ENCODE measurements around the gene TANC2. TPM values are rescaled to one million over a fixed set of nuclear protein-coding genes. Genes with fewer than 3 reads are reported as not detected.

TANC2 gene
- total RNA-seq = 10 to 100 TPM; 16.6 to 84.3 (median 48.5) TPM

DNA sequence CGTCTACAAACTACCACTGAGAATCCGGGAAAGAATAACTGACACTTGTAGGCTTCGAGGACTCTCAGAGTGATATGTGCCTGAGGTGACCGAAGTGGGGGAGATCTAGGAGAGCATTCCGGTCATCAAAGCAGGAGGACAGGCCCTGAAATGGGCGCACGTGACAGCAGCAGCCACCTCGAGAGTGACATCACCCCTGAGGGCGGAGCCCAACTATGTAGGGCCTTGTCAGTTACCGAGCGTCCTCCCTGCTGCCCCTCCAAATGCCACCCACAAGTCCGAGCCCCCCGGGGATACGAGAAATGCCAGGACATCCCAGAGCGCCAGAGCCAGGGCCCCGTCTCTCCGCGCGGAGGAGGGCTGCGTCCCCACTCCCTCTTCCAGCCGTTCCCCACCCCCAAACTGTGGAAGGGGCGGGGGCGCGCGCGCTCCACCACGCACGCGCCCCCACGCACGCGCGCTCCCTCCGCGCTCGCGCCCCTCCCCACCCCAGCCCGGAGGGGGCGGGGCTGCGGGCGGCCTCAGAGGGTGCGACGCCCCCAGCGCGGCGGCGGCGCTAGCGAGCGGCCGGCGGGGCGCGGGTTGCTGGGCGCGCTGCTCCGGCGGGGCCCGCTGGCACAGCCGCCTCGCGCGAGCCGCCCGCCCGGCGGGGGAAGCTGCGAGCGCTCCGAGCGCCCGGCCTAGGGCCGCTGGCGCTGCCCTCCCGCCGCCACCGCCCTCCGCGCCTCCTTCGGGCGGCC, at the start of gene TANC2:
Gene TANC2 (plus strand): TSS at position 550 of the 740 bp plus-strand sequence. CDS start 43,325 bp downstream, outside the sequence.
- peak; percentile 76 to 89 (median 86) for ATAC-seq (replicated peaks in 6 of 8)
- Histone ChIP-seq H3K4me1 (replicated peaks in 1 of 2) (peaks cover 9 to 17% of the 10 kb centered on the region in 2 donors), H3K27ac (peak within 1 kb of the TSS; percentile 80 to 93), H3K4me3 (peak within 1 kb of the TSS; percentile 57 to 96 (median 73))
- WGBS, 10 experiments = 0 to 50% (median 40%) methylated on average over 1 to 5 of the region's 81 CpGs; no CpG with 5 or more reads in 3 of the 10 experiments
- in situ Hi-C loops (cut with MboI; ENCODE audit: low pct_unique_long_range_greater_than_20kb in 2 of 9, low sequenced_read_pairs in 9 of 9, unreplicated experiment in 9 of 9) = loop anchor here in 8 of 9 experiments (10.0 to 25.0 kb wide), 2 partner anchors 254 to 261 kb away; no protein-coding TSS in a partner anchor

DNA sequence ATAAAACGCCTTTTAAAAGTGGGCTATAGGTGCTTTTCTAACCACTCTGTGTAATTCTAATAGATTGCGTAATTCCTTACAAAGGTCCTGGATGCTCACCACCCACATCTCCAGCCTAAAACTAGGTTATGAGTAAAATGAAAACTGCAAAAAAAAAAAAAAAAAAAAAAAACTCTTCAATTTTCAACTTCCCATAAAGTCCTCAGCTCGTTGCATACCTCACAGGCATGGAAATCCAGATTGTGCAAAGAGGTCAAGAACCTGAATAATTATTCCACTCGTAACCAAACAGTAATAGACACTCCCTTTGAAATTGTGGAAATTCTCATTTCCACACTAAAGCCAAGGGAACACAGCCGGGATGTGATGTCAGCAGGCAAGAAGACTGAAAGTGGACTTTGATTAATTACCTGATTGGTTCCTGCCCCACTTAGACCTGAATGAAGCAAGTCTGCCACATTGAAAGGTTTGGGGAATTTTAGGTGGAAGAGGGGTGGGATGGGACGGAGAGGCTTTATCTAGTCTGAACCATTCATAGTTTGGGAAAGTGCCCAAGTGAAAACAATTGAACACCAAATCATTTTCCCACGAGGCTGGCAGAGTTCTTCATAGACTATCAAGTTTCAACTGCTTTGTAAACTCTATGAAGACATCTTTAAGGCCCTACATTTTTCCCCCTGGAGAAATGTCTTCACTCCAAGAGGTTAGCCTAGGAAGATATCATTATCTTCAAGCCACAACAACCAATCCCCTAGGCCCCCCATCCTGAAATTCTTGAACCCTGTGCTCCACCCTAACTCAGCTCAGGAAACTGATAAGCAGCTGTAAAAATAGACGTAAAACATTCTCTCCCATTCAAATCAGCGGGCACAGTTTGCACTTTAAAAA, 49.1 kb upstream of the TANC2 start:
- Histone ChIP-seq H3K4me3 (no peak overlapping the region), H3K27ac (no peak overlapping the region), H3K4me1 (replicated peaks in 1 of 2) (peaks cover 8 to 10% of the 10 kb centered on the region in 2 donors)
- ATAC-seq (replicated peaks in 6 of 8) = peak in 7 of 8 experiments; percentile 12 to 97 (median 27)
- in situ Hi-C loops (cut with MboI; ENCODE audit: low pct_unique_long_range_greater_than_20kb in 2 of 9, low sequenced_read_pairs in 9 of 9, unreplicated experiment in 9 of 9) = no loop called here
- 19 to 96% (median 68%) methylated on average over 2 to 8 of the region's 9 CpGs for WGBS, 10 experiments

DNA sequence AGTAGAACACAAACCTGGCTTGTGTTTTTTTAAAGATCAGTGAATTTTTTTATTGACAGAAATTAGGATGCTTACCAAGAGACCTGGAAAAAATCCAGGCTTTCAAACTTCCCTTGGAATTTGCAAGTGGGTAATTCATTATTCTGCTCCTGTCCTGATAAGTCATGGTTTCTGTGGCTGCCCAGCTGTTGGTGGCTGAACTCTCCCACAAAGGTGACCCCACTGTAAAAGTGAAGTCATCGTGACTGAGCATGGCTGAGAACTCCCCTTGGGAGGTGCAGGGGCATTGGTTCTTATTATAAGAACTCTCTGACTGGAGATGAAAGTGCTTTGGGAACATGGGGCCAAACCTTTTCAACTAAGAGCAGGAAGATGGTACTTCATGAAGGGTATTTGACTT, 46.6 kb upstream of the TANC2 start:
- in situ Hi-C loops (cut with MboI; ENCODE audit: low pct_unique_long_range_greater_than_20kb in 2 of 9, low sequenced_read_pairs in 9 of 9, unreplicated experiment in 9 of 9) = no loop called here
- Histone ChIP-seq H3K4me1 (replicated peaks in 1 of 2) (peaks cover 8 to 16% of the 10 kb centered on the region in 2 donors), H3K4me3 (no peak overlapping the region), H3K27ac (no peak overlapping the region)
- ATAC-seq (replicated peaks in 6 of 8) = peak in 5 of 8 experiments; percentile 56 to 72 (median 64)
- WGBS, 10 experiments = 11 to 60% (median 40%) methylated on average over 1 of the region's 1 CpG; no CpG with 5 or more reads in 3 of the 10 experiments

DNA sequence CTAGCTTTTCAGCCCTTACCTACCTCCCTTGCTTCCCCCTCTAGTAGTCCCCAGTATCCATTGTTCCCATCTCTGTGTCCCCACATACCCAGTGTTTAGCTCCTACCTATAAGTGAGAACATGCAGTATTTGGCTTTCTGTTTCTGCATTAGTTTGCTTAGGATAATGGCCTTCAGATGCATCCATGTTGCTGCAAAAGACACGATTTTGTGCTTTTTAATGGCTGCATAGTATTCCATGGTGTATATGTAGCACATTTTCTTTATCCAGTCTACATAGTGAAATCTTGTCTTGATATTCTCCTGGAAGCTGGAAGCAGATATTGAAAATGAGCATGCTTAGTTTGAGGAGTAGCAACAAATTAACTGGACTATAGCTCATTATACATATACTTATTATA, 45.7 kb upstream of the TANC2 start:
- in situ Hi-C loops (cut with MboI; ENCODE audit: low pct_unique_long_range_greater_than_20kb in 2 of 9, low sequenced_read_pairs in 9 of 9, unreplicated experiment in 9 of 9) = no loop called here
- no peak for ATAC-seq (replicated peaks in 6 of 8)
- Histone ChIP-seq H3K4me1 (replicated peaks in 1 of 2) (peaks cover 11 to 17% of the 10 kb centered on the region in 2 donors), H3K27ac (no peak overlapping the region), H3K4me3 (no peak overlapping the region)
- 0 to 100% (median 75%) methylated on average over 1 of the region's 1 CpG; no CpG with 5 or more reads in 3 of the 10 experiments for WGBS, 10 experiments

DNA sequence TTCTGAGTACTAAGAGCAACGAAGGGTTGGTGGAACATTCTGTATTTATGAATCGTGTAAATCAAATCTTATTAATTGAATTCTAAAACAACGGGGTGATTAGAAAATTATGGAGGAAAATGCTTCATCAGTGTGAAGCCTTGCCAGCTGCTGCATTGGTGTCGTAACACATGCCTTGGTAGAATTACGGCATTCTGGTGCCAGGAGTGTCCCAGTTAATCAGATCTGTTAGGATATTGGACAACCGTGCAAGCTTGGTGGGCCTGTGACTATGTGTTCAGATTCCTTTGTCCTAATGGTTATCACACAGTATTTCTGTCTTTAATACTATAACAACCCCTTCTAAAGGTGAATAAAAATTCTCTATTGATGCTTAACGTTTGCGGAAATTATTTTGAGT, 44.2 kb upstream of the TANC2 start:
- 52 to 100% (median 87%) methylated on average over 3 to 8 of the region's 8 CpGs for WGBS, 10 experiments
- no peak overlapping the region for H3K4me3 ChIP-seq
- H3K27ac ChIP-seq = no peak overlapping the region

DNA sequence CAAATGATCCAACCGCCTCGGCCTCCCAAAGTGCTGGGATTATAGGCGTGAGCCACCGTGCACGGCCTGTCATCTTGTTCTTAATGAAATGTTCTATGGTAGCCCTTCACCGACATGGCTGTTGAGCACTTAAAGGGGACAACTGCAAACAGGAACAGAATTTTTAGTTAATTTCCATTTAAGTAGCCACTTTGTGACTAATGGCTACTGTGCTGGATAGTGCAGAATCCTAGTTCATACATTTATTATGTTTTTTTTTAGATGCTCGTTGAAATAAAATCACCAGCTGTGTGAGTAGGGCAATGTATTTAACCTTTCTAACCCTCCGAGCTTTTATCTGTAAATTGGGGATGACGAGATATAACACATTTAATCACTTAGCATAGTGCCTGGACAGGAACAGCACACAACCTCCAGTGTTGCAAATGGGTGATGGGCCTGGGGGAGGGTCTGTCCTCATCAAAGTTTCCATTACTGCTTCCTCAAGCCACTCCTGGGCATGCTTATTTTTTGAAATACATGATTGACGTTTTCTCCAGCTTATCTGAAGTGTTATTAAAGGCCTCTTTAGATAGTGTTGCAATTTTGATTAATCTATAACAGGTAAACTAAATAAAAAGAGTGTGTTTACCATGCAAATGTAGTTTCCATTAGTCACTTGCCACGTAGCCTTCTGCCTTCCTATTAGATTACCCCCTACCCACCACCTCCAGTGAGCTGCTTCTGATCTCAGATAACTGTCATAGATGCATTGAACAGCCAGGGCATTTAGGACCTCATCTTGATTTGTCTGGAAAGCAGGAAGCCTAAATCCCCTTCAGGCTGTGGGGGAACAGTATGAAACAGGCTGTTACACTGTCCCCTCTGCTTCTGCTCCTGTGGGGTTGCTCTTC, 42.5 kb upstream of the TANC2 start:
- peaks cover 3 to 10% of the 10 kb centered on the region in 2 donors for H3K4me1 ChIP-seq (replicated peaks in 1 of 2)
- in situ Hi-C loops (cut with MboI; ENCODE audit: low pct_unique_long_range_greater_than_20kb in 2 of 9, low sequenced_read_pairs in 9 of 9, unreplicated experiment in 9 of 9) = no loop called here
- H3K27ac ChIP-seq = no peak overlapping the region
- 40 to 88% (median 75%) methylated on average over 1 to 10 of the region's 11 CpGs; no CpG with 5 or more reads in 1 of the 10 experiments for WGBS, 10 experiments
- H3K4me3 ChIP-seq = no peak overlapping the region
- ATAC-seq (replicated peaks in 6 of 8) = peak in 4 of 8 experiments; percentile 27 to 74 (median 49)

More for the DNA sequence above, 44.2 kb upstream of the TANC2 start:
- in situ Hi-C loops (cut with MboI; ENCODE audit: low pct_unique_long_range_greater_than_20kb in 2 of 9, low sequenced_read_pairs in 9 of 9, unreplicated experiment in 9 of 9) = no loop called here
- ATAC-seq (replicated peaks in 6 of 8) = no peak
- H3K4me1 ChIP-seq (replicated peaks in 1 of 2) = peaks cover 9 to 15% of the 10 kb centered on the region in 2 donors

DNA sequence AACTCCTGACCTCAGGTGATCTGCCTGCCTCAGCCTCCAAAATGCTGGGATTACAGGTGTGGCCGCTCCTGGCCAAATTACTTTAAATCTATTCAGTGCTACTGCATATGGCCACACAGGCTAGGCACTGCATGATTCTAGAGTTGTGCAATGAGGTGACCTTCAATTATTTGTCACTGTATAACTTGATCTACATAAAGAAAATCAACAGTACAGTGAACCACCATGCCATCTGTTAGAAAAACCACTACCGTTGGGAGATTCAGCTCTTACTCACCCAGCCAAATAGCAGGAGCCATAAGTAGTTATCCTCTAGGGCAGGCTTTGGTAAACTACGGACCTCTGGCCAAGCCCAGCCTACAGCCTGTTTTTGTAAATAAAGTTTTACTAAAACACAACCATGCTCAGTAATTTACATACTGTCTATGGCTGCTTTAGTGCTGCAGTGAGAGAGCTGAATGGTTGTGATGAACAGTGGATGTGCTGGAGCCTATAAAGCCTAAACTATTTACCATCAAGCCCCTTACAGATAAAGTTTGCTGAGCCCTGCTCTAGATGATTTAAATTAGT, 40.7 kb upstream of the TANC2 start:
- no peak for ATAC-seq (replicated peaks in 6 of 8)
- in situ Hi-C loops (cut with MboI; ENCODE audit: low pct_unique_long_range_greater_than_20kb in 2 of 9, low sequenced_read_pairs in 9 of 9, unreplicated experiment in 9 of 9) = no loop called here
- H3K4me1 ChIP-seq (replicated peaks in 1 of 2) = peaks cover 3 to 7% of the 10 kb centered on the region in 2 donors
- 57 to 100% (median 84%) methylated on average over 1 to 3 of the region's 3 CpGs; no CpG with 5 or more reads in 2 of the 10 experiments for WGBS, 10 experiments
- H3K4me3 ChIP-seq = no peak overlapping the region
- no peak overlapping the region for H3K27ac ChIP-seq

DNA sequence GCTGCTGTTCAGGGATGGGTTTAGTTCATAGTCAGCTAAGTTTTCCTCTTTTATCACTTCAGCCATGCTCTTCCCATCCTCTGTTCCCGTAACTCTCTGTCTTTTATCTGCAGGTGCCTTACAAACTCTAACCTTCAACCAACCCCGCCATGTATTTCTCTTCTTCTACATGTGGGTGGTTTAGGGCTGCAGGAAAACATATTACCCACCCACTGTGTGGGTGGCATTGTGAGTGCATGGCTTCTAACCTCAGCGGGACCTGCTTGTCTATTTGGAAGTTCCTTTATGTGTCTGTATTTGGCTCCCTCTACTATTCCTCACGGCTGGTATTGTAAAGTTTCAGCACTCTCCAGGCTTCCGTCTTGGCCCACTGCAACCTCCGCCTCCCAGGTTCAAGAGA, 39.0 kb upstream of the TANC2 start:
- H3K4me1 ChIP-seq (replicated peaks in 1 of 2) = peaks cover 3 to 7% of the 10 kb centered on the region in 2 donors
- no peak overlapping the region for H3K4me3 ChIP-seq
- no peak for ATAC-seq (replicated peaks in 6 of 8)
- 58 to 100% (median 93%) methylated on average over 1 to 5 of the region's 6 CpGs; no CpG with 5 or more reads in 3 of the 10 experiments for WGBS, 10 experiments
- no peak overlapping the region for H3K27ac ChIP-seq
- in situ Hi-C loops (cut with MboI; ENCODE audit: low pct_unique_long_range_greater_than_20kb in 2 of 9, low sequenced_read_pairs in 9 of 9, unreplicated experiment in 9 of 9) = no loop called here

DNA sequence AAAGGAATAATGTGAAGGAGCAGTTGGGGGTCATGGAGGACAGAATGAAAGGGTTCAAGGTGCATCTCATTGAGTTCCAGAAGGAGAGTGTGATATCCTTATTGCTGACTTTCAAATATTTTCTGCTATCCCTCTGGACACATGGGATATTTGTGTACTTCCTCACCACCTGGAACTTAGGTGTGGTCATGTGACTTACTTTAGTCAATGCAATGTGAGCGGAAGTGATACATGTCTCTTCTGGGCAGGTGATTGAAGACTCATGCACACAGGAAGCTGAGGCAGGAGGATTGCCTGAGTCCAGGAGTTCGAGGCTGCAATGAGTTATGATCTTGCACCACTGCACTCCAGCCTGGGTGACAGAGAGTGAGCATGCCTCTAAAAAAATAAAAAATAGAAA, 36.7 kb upstream of the TANC2 start:
- WGBS, 10 experiments = 17 to 100% (median 86%) methylated on average over 1 to 2 of the region's 2 CpGs; no CpG with 5 or more reads in 3 of the 10 experiments
- H3K4me3 ChIP-seq = no peak overlapping the region
- H3K27ac ChIP-seq = no peak overlapping the region
- ATAC-seq (replicated peaks in 6 of 8) = no peak
- in situ Hi-C loops (cut with MboI; ENCODE audit: low pct_unique_long_range_greater_than_20kb in 2 of 9, low sequenced_read_pairs in 9 of 9, unreplicated experiment in 9 of 9) = no loop called here
- H3K4me1 ChIP-seq (replicated peaks in 1 of 2) = peaks cover 11 to 14% of the 10 kb centered on the region in 2 donors

DNA sequence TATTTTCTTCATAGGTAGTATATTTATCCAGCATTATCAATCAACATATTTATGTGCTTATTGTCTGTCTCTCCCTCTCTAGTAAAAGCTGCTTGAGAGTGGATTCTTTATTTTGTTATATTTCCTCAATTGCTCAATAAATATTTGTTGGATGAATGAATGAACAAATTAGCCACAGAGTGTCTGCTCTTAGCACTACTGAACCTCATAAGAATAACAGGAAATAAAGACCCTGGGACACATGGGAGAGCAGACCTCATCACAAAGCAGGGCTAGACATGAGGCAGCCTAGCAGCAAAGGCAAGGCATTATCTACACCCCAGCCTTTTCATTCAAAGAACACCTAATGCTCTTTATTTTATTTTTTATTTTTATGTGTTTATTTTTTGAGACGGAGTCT, 34.9 kb upstream of the TANC2 start:
- Histone ChIP-seq H3K4me1 (replicated peaks in 1 of 2) (peaks cover 22 to 24% of the 10 kb centered on the region in 2 donors), H3K4me3 (no peak overlapping the region), H3K27ac (no peak overlapping the region)
- WGBS, 10 experiments = 100% methylated on average over 1 of the region's 1 CpG; no CpG with 5 or more reads in 5 of the 10 experiments
- in situ Hi-C loops (cut with MboI; ENCODE audit: low pct_unique_long_range_greater_than_20kb in 2 of 9, low sequenced_read_pairs in 9 of 9, unreplicated experiment in 9 of 9) = no loop called here
- no peak for ATAC-seq (replicated peaks in 6 of 8)

DNA sequence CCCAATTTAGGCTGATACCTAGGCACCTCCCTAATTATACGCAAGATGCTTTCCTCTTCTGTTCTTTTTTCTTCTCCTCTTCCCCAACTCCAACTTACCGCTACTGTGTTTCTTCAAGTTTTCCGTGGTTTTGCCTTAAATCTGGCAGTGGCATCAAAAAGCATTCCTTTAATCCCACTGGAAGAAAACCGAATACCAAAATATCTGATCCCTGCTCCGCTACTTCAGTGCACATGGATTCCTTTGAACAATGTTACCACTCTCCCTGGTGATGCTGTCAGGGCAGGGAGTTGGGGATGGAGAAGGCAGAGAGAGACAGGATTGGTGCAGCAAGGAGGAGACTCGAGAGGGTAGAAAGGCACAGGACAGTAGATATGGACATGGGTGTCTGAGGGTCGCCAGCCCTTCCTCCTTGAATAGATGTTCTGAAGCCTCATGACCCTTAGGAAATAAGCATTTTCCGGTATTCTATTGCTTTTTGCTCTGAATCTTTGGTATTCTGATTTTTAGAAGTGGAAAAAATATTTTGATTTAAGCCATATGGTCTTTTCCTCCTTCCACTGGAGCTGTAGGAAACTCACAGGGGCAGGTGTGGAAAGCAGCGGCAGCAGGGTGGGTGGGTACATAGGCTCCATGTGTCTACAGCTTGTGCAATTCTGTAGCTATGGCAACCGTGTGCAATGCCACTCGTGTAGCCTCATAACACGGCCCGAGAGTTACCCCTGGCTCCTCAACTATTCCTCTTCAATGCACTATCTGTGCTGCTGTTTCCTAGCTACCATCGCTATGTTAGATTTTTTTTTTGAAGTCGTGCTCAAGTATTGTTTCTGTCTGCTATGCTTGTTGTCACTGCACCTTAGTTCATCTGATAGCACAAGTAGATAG, 32.3 kb upstream of the TANC2 start:
- ATAC-seq (replicated peaks in 6 of 8) = peak; percentile 50 to 100 (median 99)
- peaks cover 22 to 24% of the 10 kb centered on the region in 2 donors for H3K4me1 ChIP-seq (replicated peaks in 1 of 2)
- 13 to 100% (median 63%) methylated on average over 2 to 12 of the region's 15 CpGs for WGBS, 10 experiments
- no peak overlapping the region for H3K27ac ChIP-seq
- no peak overlapping the region for H3K4me3 ChIP-seq
- in situ Hi-C loops (cut with MboI; ENCODE audit: low pct_unique_long_range_greater_than_20kb in 2 of 9, low sequenced_read_pairs in 9 of 9, unreplicated experiment in 9 of 9) = no loop called here
